ENCODE results near the gene LHPP.

The LHPP gene

GRCh38 chr10:124534826-124535601, 73.4 kb downstream of the LHPP start:
- Histone ChIP-seq H3K4me2 (ENCODE audit: low read length) (peak overlapping the region; percentile 38; the same call in 1 of the 2 replicates), H3K9ac (ENCODE audit: low read length) (peak overlapping the region; percentile 57; the same call in 1 of the 2 replicates), H3K79me2 (ENCODE audit: insufficient read depth, low read length) (no peaks in the 10 kb centered on the region)

DNA sequence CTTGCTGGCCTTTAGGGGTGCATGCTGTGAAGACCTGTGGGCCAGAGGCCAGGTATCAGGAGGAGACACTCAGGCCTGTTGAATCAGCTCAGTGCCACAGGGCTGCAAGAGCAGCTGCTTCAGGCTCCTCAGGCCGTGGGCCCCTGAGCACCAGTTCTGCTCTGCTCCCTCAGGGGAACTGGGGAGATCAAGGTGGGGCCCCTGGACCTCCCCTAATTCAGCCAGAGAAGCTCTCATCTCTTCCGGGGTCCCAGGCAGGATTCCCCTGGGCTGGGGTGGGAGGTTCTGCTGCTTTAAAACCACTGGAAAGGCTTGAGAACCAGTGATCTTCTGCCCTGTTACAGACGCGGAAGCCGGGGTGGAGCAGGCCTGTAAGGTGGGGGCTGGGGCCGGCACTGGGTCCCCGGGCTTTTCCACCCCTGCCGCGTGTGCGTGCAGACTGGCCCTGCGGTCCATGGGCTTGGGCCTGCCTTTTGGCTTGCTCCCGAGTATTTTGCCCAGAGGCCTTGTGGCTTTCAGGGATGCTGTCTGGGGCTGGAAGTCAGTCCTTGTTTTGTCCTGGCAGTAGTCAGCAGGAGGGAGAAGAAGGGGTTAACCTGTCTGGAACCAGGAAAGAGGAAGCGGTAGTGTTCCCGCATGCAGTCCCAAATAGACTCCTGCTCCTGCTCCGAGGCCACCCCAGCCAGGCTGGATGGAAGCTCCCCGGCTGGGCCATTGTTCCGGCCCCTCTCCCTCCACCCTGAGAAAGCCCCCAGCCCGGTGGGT, 74.3 kb downstream of the LHPP start:
- TF ChIP-seq EZH2 (IDR thresholded peaks at IDR 0.05; ENCODE audit: borderline replicate concordance, low read length) = no peak
- TF ChIP-seq, protein P1, sequence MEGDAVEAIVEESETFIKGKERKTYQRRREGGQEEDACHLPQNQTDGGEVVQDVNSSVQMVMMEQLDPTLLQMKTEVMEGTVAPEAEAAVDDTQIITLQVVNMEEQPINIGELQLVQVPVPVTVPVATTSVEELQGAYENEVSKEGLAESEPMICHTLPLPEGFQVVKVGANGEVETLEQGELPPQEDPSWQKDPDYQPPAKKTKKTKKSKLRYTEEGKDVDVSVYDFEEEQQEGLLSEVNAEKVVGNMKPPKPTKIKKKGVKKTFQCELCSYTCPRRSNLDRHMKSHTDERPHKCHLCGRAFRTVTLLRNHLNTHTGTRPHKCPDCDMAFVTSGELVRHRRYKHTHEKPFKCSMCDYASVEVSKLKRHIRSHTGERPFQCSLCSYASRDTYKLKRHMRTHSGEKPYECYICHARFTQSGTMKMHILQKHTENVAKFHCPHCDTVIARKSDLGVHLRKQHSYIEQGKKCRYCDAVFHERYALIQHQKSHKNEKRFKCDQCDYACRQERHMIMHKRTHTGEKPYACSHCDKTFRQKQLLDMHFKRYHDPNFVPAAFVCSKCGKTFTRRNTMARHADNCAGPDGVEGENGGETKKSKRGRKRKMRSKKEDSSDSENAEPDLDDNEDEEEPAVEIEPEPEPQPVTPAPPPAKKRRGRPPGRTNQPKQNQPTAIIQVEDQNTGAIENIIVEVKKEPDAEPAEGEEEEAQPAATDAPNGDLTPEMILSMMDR (IDR thresholded peaks at IDR 0.05; ENCODE audit: low read length) = no peak
- Histone ChIP-seq H3K4me1 (ENCODE audit: insufficient read depth, low read length, severe bottlenecking) (peaks cover 58% of the 10 kb centered on the region), H3K27ac (ENCODE audit: low read depth, low read length, poor library complexity, severe bottlenecking) (peak overlapping the region; percentile 89), H3K9me2 (ENCODE audit: low read depth, low read length) (no peaks in the 10 kb centered on the region), H2AFZ (ENCODE audit: low read length) (no peak overlapping the region), H3K79me2 (ENCODE audit: insufficient read depth, low read length) (no peaks in the 10 kb centered on the region), H3K36me3 (ENCODE audit: insufficient read depth, low read length) (no peaks in the 10 kb centered on the region), H4K20me1 (ENCODE audit: insufficient read depth, low read length) (no peaks in the 10 kb centered on the region), H3K9ac (ENCODE audit: low read length) (peak overlapping the region; percentile 57; the same call in 1 of the 2 replicates), H3K27me3 (ENCODE audit: insufficient read depth, low read length) (no peaks in the 10 kb centered on the region), H3K4me3 (ENCODE audit: low read depth, low read length, poor library complexity, severe bottlenecking) (no peak overlapping the region), H3K9me3 (ENCODE audit: low read length) (no peaks in the 10 kb centered on the region), H3K4me2 (ENCODE audit: low read length) (peak overlapping the region; percentile 38), H3F3A (ENCODE audit: insufficient read depth, low read length) (no peaks in the 10 kb centered on the region)

More at GRCh38 chr10:124534826-124535601, 73.4 kb downstream of the LHPP start:
- H4K20me1 ChIP-seq (ENCODE audit: insufficient read depth, low read length) = no peaks in the 10 kb centered on the region
- peaks cover 54% of the 10 kb centered on the region for H3K4me1 ChIP-seq (ENCODE audit: insufficient read depth, low read length, severe bottlenecking)
- no peaks in the 10 kb centered on the region for H3K27me3 ChIP-seq (ENCODE audit: insufficient read depth, low read length)
- H3K9me3 ChIP-seq (ENCODE audit: low read length) = no peaks in the 10 kb centered on the region
- peak overlapping the region; percentile 89 for H3K27ac ChIP-seq (ENCODE audit: low read depth, low read length, poor library complexity, severe bottlenecking)
- H3K4me3 ChIP-seq (ENCODE audit: low read depth, low read length, poor library complexity, severe bottlenecking) = no peak overlapping the region
- H3K9me2 ChIP-seq (ENCODE audit: low read depth, low read length) = no peaks in the 10 kb centered on the region
- no peaks in the 10 kb centered on the region for H3F3A ChIP-seq (ENCODE audit: insufficient read depth, low read length)
- H2AFZ ChIP-seq (ENCODE audit: low read length) = 0 out of 2 replicates have a peak overlapping the region, but pooled peaks have one; percentile 22
- no peaks in the 10 kb centered on the region for H3K36me3 ChIP-seq (ENCODE audit: insufficient read depth, low read length)
- no peak for TF ChIP-seq EZH2 (IDR thresholded peaks at IDR 0.05; ENCODE audit: borderline replicate concordance, low read length)
- TF ChIP-seq, protein P1 (IDR thresholded peaks at IDR 0.05; ENCODE audit: low read length) = no peak

DNA sequence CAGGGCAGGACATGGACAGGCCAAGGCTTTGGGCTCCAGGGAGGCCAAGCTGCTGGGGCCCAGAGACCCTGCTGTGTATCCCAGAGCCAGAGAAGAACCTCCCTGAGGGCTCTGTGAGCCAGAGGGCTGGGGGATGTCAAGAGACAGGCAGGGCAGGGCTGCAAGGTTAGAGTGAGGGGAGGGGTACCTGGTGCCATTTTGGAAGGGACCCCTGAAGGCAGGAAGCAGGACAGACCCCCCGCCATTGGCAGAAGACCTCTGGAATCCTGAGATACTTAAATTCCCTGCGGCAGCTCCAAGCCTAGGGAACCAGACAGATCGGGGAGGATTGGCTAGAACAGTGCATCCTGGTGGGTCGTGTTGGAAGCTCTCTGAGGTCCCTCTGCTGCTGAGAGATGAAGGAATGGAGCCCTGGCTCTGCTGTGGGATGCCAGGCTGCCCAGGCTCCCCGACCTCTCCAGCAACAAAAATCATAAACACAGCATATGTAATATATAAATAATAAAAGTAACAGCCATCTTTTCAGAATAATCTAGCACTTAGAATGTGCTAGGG, 75.0 kb downstream of the LHPP start:
- H3K9me2 ChIP-seq (ENCODE audit: low read depth, low read length) = no peaks in the 10 kb centered on the region
- H3K4me2 ChIP-seq (ENCODE audit: low read length) = peak overlapping the region; percentile 38; the same call in 1 of the 2 replicates
- no peaks in the 10 kb centered on the region for H3K36me3 ChIP-seq (ENCODE audit: insufficient read depth, low read length)
- H3K4me1 ChIP-seq (ENCODE audit: insufficient read depth, low read length, severe bottlenecking) = peaks cover 64% of the 10 kb centered on the region
- TF ChIP-seq EZH2 (IDR thresholded peaks at IDR 0.05; ENCODE audit: borderline replicate concordance, low read length) = no peak
- TF ChIP-seq, protein P1 (IDR thresholded peaks at IDR 0.05; ENCODE audit: low read length) = no peak
- no peak overlapping the region for H2AFZ ChIP-seq (ENCODE audit: low read length)
- no peaks in the 10 kb centered on the region for H4K20me1 ChIP-seq (ENCODE audit: insufficient read depth, low read length)
- no peaks in the 10 kb centered on the region for H3K9me3 ChIP-seq (ENCODE audit: low read length)
- no peaks in the 10 kb centered on the region for H3F3A ChIP-seq (ENCODE audit: insufficient read depth, low read length)
- peak overlapping the region; percentile 57; the same call in 1 of the 2 replicates for H3K9ac ChIP-seq (ENCODE audit: low read length)
- H3K4me3 ChIP-seq (ENCODE audit: low read depth, low read length, poor library complexity, severe bottlenecking) = no peak overlapping the region
- H3K79me2 ChIP-seq (ENCODE audit: insufficient read depth, low read length) = no peaks in the 10 kb centered on the region
- H3K27ac ChIP-seq (ENCODE audit: low read depth, low read length, poor library complexity, severe bottlenecking) = peak overlapping the region; percentile 89
- no peaks in the 10 kb centered on the region for H3K27me3 ChIP-seq (ENCODE audit: insufficient read depth, low read length)
